CD4-positive, alpha-beta T cell treated with Interleukin-4 for 1 hour (primary cell): Measurements from ENCODE around the gene ADAMTSL1.

Experiments used
- DNase-seq, 2 donors: peaks; one replicate each; pipeline ENCODE4 v3.0.0-alpha.2; 2020 to 2022

The ADAMTSL1 gene

DNA sequence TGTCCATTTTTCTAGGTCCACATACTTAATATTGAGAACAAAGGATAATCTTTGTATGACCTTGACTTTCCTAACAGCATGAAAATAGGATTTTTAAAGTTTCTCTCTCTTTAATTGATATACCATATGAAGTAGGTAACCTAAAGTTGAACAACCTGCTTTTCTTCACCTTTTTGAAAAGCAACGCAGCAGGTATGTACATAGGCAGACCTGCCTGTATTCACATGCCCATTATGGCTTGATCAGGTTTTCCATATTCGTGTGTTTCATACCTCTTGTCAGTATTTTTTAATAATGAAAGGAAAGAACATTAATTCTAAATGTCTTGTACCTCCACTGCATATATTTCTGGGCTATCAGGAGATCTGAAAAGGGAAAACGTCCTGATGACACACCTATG lies 1.5 kb upstream of the ADAMTSL1 start:
- no peak for DNase-seq

DNA sequence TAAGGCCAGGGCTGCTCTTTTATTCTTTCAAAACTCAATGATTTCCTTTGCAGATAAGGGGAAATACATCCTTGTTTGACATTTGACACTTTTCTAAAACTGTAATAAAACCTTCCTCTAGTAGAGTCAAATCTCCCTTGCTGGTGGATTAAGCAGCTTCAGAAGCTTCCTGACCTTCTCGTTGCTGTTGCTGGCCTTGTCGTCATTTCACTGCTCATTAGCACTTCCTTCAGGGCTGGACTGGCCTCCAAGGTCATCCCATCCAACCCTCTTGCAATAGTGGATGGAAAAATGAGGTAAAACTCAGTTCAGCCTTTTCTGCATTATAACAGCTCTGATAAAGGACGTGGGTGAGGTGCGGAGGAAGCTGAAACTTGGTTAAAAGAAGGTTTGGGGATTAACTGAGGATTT lies 1.1 kb upstream of the ADAMTSL1 start:
- DNase-seq, result no peak

DNA sequence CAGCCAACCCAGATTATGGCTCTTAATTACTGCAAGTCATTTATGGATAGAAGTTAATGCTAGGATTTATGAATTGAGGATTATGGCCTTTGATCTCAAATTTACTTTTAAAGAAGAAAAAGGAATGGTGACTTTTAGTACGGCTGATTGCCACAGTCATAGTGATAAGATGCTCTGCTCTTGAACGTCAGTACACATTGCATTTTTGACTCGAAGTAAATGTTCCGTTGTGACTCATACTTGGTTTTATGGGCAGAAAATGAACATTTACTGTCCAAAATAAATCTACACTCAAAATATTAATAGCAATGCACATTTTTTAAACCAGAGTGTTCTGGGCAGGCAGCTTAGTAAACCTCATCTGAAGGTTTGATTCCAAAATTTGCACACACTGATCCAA lies 830 bp downstream of the ADAMTSL1 start:
- DNase-seq, result no peak

DNA sequence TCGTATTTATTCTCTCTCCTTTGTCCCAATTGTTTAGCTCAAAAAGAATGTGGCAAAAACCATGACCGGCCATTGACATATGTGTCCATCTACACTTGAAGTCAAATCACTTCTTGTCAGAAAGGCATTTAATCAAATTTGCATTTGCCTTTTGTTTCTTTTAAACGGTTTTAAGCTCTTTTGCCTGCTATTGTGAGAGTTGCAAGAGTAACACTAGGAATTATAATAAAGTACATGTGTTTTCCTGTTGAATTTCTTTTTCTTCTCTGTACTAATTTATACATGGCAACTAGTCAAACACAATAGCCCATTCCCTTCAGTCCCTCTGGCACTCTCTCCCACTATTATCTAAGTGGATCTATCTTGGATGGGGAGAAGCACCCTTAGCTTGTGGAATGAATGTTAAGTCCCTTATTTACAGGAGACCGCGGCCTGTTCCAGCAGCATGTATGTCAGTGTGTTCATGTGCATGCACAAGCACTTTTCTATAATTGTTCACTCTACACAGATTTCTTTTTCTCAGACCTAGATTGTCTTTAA lies 3.2 kb downstream of the ADAMTSL1 start:
- no peak for DNase-seq

DNA sequence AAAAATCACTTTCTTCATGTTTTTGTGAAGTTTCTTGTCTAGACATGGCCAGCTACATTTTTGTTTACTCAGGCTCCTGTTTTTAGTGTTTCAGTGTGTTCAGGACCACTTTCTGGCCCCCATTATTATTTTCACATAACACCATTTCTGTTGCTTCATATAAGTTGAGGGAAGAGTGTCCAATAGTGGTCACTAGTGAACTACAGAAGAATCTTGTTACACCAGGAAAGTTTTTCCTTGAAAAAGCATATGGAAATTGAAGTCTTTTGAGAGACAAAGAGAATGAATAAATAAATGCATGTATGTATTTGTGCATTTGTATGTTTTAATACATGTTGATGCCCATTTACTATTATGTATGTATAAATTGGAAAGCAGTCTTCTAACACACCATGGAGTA lies 3.8 kb downstream of the ADAMTSL1 start:
- no peak for DNase-seq

DNA sequence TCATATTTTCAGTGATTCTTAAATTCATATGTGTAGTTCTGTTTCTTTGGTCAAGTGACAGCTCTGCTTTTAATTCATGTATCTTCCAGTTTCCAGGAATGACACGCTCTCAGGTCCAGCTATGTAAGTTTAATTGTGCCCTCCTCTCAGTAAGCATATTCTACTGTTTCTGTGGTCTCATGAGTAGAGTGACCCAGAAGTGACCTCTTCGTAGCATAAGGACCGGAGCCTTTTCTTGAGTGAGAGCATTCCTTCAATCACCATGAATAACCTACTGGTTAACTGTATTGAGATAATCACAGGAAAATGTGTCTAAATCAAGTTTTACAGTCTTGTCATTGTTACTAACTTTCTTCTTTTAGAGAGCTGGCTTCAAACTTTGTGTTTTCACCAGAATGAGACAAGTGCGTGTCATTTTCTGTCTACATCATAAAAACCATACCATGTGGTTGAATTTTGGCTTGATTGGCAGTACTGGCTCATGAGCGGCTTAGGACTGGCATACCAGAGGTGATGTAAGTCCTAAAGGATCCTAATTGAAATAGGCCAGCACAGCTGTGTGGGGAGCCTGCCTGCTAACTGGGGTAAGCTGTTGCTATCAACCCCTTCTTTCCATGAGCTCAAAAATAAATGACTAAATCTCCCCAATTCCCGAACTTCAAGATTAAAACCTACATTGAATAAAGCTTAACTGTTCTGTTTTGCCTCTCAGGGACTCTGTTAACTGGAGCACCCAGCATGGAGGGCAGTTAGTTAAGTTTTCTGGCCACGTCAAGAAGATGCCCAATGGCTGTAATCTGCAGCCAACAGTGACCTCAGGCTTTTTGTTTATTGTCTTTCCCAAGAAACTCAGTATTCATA lies 4.8 kb downstream of the ADAMTSL1 start:
- no peak for DNase-seq

DNA sequence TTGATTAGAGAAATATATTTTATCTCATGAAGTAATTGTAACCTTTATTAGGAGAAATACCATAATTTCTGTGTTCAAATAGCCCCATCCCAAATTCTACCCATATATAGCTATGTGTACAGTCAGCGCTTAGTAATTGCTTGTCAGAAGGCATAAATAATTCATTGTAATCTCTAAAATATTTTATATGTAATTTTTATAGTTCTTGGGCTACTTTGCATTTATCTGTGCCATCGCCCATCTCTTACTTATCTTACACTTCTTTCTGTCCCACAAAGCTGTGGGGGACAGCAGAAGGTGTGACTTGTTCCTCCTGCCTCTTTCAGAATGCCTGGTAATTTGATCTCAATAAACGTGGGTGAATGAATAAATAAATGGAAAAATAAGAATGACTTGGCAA lies 5.5 kb downstream of the ADAMTSL1 start:
- DNase-seq, result no peak

DNA sequence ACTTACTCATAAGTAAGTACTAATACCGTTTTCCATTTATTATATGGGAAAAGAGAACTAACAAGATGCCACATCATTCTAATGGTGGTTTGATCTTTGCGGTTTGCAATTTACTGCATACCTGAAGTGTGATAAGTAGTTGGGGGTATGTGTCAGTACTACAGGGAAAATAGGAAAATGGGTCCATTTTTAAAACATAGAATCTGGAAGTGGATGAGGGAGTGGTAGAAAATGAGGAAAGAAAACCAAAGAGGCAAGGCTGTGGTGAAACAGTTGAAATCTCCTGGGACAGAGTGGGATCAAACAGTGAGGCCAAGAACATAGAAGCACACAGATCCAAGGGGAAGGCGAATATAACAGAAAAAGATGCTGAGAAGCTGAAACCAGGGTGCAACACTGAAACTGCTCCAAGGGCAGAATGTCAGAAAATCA lies 6.7 kb downstream of the ADAMTSL1 start:
- no peak for DNase-seq

DNA sequence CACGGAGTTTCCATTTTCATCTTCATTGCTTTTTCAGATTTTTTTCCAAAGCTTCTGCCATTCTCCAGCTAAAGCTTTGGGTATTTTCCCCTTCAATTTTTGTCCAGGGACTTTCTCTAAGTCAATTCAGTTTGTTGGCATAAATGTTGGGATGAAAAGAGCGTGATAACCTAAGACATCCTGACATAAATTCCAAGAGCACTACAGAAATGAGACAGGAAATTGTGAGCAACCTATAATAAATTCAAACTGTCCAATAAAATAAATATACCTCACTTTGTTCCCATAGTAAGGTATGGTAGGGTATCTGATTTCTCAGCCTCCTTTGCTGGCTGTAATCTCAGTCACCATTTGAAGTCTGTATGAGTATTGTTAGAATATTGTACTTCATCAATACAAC lies 8.4 kb downstream of the ADAMTSL1 start:
- no peak for DNase-seq

DNA sequence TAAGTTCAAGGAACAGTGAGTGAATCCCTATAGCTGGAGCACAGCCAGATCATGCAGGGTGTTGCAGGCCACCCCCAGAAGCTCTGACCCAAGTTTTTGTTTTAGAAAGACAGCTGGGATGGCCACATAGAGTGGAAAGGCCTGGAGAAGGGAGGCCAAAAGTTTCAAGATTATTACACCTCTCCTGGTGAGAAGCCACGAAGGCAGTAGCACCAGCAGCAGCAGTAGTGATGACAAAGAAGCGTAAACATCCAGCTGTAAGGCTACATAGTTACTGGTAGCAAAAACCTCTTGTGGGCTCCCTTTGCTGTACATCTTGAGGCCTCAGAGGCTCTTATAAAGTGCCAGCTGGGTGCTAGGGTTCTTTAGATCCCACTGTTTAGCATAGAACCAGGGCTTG lies 11.8 kb downstream of the ADAMTSL1 start:
- DNase-seq, result no peak

DNA sequence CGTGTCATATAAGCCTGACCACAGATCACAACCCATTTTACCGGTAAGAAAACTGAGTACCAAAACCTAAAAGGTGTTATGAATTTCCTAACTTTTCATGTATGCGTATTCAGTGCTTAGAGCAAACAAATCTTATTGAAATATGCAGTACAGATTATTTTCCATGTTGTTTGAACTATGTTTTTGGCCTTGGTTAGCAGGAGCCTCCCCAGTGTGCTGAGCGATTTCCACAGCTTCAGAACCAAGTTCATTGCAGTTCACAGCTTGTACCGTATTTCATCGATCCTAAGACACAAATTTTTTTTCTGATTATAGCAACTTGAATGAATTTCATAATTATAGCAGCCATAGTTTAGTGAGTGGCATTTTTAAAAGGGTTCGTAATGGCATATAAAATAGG lies 13.7 kb downstream of the ADAMTSL1 start:
- DNase-seq, result no peak

DNA sequence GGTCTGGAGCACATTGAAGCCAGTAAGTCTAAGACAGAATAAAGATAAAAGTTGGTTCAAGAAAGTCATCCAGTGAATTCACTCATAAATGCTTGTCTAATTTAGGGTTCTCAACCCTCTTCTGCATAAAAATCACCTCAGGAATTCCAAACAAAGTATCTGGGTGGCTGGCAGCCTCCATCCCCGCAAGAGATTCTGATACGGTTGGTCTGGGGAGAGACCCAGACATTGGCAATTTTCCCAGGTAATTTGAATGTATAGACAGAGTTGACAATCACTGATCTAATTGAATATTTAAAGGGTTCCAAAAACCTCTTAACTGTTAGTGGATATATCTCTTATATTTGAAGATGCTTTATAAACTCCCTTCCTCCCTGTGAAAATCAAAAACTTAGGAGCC lies 14.9 kb downstream of the ADAMTSL1 start:
- DNase-seq, result no peak

DNA sequence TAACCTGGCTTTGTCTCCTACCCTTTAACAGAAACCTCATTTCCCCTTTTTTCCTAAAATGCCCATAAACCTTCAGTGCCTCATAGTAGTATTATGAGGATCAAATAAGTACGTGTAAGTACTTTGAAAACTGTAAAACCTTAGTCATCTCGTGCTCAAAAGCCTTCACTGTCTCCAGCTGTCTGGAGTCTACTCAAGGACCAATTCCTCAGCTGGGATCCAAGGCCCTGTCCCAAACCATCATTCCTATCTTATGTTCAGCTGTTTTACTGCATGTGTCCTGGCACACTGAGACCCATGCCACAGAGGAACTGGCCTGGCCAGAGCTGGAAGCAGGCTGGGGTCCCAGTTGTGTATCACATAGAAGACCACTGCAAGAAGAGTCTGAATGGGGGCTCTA lies 15.9 kb downstream of the ADAMTSL1 start:
- no peak for DNase-seq

DNA sequence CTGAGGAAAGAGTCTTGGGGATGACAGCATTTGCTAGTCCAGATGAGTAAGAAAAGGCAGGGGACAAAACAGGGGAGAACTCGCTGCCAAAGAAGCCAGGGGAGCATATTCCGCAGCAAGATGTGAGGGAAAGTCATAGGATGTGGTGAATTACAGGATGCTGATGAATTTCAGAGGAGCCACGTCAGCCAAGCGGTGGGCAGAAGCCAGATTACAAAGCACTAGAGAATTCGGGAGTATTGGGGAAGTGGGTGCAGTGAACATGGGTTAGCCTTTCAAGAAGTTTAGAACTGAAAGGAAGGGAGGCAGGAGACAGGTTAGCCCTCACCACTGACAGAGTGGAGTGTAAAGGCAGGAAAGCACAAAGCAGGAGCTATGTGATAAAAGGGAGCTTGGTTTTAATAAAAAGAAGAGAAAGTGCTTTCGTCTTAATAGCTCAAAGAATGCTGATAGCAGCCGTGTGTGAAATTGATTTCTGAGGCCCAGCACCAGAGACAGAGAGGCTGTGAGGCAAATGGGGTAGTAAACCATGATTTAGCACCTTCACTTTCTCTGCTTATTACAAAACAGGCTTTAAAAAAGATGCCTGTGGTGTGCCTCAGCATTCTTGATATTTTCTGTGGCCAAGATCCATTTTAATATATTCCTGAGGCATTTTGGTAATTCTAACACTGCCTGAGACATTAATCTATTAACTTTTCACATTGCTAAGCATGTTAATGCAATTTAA lies 16.9 kb downstream of the ADAMTSL1 start:
- DNase-seq, result no peak

DNA sequence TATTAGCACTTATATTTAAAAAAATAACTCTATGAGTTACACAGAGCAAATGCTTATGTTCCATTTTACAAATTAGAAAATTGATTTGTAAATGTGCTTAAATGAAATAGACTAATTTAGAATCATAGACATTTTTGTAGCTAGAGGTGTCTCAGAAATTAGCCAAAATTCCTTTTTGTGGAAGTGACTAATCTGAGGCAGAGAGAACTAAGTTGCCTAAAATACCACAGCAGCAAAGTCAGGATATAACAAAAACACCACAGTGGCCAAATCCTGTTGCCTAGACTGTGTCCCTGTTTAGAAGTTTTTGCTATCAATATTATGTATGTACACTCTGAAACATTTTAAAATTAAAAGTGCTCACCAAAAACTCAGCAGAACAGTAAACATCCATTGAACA lies 18.7 kb downstream of the ADAMTSL1 start:
- DNase-seq, result no peak

DNA sequence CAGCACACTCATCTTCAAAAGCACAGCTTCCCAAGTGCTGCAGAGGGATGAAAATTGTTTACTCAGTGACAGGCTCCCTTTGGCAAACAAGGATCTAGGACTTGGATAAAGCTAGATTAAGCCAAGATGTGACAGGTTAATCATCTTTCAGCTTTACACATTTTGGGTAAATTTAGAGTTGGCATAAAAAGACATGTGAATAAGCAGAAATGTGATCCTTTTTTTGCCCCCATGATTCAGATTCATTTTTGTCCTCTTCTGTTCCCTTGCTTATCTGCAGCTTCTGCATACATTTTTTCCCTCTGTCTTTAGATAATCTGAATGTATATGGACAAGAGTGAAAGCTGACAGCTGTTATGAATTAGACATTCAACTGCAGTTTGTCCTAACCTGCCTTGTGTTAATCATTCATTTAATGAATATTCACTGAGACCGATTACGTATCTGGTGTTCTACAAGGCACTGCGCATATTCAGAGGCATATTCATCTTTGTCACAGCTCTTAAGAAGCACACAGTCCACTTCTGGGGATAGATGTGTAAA lies 19.6 kb downstream of the ADAMTSL1 start:
- no peak for DNase-seq

DNA sequence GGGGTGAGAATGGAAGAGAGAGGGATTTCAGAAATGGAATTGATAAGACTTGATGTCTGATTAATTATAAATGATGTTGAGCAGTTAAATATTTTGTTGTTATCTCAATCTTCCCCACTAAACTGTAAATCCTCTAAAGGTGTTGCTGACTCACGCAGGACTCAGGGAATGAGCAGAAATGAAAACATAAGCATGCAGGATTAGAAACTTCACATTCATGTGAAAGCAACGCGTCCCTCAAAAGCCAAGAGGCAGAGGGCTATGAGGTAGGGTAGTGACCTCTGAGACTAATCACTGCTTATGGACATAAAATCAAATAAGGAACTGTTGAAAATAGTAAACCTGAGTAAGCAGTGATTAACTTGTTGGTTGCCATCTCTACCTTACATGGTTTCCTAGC lies 21.1 kb downstream of the ADAMTSL1 start:
- DNase-seq, result no peak

DNA sequence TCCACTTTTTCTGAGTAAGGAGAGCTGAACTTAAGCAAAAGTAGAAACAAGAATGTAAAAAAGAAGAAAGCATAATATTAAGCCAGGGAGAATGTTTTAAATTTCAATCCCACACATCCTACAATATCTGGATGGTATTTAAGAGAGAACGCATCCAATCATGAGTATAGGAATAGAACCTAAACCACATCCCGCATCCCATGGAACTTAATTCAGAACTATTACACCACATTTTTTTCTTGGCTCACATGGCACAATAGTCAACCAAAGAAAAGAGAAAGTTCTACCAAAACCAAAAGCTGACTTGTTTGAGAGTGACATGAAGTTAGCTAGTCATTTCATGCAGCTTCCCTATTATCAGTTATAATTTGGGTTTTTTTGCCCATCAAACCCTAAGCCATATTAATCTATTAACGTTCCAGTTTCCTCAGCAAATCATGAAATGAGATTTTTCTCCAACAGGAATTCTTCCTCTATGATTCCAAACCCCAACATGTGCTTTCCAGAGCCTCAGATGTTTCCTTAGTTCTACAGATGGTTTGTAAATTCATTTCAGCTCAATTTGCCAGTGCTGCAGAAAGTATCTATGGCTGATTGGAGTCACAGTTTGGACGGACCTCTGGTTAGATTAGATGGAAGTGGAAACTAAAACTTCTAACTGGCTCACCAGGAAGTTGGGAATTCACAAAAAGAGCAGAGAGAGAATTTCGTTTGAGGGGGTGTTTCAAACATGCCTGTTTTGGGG lies 22.5 kb downstream of the ADAMTSL1 start:
- no peak for DNase-seq

DNA sequence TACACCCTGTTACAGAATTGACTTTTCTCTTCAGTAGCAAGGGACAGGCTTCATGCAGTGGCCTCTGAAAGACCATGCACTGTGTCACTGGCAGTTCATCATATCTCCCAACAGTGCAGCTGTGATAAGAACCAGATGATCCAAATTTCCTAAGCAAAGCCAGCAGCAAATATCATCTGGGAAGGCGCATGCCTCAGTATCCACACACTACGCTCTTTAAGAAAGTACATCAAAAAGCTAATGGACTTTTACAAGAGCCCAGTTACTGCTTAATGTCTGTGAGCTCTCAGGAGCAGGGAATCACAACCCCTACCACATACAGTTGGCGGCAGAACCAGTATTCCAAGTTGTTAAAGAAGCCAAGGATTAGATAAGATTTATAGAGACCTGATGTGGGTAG lies 25.1 kb downstream of the ADAMTSL1 start:
- DNase-seq, result no peak

DNA sequence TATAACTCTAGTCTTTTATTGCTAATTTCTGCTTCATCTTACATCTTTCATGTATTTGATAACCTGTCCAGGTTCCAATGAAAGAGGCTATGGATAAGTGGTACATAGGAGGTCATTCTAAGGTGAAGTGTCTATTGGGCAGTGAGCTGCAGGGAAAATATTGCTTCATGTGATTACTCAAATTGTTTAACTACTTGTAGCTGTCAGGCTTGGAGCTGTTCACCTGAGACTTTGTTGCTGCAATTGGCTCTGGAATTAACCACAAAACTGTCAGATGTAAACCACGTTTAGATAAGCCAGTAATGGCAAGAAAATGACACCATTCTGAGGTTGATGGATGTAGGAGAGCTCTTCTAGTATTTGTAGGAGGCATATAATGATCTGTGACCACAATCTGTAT lies 26.0 kb downstream of the ADAMTSL1 start:
- DNase-seq, result no peak

DNA sequence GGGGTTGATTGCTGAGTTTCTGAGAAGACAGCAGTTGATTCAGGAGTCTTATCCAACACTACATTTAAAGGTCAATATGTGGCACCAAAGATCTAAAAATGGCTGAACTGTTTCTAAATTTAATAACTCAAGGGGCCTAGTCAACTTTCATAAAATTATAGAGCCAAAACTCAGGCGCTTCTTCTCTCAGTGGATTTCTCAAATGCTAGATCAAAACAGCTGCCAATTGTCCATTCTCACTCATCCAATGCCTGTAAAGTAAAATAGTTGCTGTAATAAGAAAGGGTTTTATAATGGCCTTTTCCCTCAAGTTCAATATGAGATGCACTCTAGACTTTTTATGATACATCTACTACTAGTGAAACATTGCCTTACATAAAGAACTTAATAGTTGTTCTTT lies 26.5 kb downstream of the ADAMTSL1 start:
- DNase-seq, result no peak

DNA sequence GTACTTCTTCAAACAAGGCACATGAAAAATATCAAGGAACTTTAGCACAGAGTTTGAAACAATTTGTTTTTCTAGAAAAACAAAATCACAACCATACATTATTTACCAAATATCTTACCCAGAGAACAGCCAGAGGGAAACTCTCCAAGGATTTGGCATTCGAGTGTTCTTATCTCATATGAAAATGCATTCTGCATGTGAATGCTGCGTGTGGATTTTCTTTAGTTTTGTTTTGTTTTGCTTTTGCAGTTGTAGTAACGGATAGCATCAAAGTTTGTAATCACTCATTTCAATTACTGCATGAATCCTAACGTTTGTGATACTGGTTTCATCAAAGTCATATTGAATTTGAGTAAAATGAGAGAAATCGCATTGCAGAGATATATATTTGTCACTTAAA lies 28.0 kb downstream of the ADAMTSL1 start:
- DNase-seq, result no peak

DNA sequence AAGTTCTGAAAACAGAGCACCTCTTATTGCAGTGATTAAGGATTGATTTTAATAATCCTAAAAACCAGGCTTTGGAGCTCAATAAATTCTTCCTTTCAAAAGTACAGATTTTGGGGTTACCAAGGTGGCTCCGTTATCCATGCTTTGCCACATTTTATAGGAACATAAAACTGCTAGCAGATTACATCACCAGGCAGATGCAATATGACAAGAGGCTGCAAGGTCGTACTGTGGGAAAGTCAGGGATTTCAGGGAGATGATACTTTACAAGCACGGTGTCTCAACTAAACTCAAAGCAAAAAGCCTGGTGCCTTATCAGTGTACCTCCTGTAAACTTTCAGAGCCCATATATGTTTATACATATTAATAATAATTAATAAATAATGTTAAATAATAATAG lies 28.6 kb downstream of the ADAMTSL1 start:
- no peak for DNase-seq
